ENCODE data around the gene SCN8A.

The SCN8A gene

DNA sequence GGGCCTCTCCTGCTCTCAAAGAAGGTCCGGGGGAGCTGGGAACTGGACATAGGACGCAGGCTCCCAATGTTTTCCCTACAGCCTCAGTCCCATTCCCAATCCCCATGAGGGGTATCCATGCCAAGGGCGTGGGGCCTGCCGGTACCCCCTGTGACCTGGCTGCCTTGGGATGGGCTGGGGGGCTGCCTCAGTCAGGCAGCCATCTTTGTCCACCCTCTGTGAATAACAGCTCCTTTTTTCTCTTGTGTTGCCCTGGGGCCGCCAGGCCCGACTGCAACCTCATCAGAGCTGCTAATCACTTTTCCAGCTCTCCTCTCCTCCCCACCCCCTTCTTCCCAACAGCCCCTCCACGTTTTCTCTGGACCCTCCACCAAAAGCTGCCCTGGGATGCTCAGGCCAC, 246.3 kb downstream of the SCN8A start:
- no peak for DNase-seq

DNA sequence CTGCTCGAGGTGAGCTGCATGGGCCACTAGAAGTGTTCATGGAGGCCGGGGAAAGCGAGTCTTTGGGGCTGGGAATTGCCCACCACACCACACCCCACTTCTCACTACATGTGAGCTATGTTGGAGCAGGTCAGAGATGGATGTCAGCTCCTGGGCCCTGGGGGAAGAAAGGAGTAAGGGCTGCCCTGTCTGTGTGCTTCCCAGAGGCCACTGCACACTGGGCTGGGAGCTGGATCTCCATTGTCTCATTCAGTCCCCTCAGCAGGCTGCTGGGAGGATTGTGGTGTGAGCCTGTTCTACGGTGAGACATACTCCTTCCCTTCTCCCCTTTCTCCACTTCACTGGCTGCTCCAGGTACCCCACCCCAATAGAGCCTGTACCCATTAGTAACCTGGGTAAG, 247.0 kb downstream of the SCN8A start:
- no peak for DNase-seq

DNA sequence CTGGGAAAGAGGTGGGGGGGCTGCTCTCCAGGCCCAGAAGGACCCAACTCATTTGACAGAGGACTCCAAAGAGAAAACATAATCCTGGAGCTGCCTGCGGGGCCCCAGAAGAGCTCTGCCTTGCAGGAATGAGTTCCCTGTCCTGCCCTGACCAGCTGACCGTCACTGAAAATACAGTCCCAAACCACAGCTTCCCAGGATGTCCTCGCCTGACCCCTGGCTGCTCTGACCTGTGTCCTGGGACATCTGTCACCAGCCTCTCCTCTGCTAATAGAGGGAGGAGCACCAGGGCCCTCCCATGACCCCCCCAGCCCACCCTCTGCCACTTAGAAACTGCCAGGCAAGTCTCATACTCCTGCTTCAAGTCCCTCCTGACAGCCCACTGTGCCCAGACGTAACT, 247.7 kb downstream of the SCN8A start:
- DNase-seq, result no peak

DNA sequence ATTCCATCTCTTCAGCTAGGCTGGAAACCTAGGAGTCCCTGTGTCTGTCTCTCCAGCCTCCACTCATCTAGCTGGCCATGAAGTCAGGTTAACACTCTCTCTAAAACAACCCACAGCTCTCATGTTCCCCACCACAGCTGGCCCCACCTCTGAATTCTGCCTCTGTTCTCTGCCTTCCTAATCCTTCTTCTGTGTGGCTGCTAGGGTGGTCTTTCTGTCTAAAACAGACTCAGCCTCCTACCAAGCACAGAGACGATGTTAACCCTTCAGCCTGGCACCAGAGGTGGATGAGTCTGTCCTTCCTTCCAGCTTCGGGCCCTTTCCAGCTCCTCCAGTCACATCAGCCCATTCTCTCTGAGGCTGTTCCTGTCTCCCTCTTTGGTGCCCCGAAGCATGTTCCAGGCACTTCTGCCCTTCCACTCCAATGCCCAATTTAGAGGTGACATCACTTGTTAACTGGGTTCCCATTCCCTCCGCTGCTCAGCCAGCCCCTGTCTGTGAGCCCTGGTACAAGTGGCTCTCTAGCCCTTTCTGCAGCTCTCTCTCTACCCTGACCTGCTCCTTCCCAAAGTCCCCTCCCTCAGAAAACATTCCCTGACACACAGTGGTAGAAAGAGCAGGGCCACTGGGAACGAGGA, 248.4 kb downstream of the SCN8A start:
- DNase-seq, result no peak

DNA sequence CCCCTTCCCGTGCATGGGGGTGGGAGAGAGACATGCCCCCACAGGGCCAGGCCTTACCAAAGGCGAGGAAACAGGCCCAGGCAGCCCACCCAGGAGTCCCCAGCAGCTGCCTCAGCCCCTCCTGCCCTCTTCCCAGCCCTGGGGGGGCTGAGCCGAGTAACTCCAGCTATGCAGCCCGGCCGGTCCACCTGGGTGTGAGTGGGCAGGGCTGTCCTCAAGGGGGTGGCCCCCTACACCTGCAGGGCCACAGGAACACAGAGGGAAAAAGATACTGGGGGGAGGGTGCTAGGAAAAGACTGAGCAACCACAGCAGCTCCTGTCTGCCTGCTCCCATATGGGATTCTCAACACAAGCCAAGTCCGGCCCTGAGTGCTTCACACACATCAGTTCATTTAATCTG, 249.9 kb downstream of the SCN8A start:
- no peak for DNase-seq

DNA sequence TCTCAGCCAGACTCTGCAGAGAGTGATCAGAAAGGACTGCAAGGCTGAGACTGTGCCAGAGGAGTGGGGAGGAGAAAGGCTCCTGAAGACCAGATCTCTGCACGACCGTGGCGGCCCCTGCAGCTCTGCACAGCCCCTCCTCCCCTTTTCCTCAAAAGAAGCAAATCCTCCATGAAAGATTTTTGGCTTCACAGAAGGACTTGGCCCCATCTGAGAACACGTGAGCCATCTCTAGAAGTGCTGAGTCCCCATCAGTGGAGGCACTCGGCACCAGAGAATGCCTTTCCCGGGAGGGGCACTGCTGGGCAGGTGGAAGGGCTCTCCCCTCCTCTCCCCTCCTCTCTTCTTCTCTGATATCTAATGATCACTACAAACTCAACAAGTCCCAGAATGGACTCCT, 250.7 kb downstream of the SCN8A start:
- DNase-seq, result no peak

DNA sequence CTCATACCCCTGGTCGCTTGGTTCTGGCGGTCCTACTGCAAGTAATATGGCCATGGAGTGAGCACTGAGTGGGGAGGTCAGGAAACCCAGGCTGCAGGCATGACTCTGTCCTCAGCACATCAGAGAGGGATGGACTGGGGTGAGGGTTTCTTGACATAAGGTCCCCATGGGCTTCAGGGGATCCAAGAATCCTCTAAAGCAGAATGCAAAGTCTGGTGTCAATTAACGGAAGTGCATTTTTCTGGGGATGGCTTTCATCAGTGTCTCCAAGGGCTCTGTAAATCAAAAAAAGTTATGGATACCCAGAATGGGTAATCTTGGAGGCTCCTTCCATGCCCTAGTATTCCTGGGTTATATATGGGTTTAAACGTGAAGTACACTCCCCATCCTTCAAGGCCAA, 253.8 kb downstream of the SCN8A start:
- no peak for DNase-seq

DNA sequence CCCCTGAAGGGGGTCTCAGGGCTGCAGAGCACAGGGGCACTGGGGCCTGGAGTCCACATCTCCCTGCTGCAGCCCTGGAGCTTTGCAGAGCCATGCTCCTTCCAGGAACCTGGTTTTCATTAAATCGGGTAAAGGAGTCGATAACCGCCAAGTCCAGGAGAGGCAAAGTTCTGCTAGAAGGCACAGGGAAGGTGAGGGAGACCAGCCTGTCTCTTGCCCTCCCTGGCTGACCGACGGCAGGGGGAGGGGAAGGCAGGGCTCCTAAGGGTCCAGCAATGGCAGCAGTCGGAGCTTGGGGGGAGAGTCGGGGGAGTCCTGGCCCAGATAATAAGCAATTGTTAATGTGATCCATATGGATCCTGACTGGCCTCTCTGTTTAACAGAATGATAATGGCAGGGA, 254.4 kb downstream of the SCN8A start:
- DNase-seq, result no peak

DNA sequence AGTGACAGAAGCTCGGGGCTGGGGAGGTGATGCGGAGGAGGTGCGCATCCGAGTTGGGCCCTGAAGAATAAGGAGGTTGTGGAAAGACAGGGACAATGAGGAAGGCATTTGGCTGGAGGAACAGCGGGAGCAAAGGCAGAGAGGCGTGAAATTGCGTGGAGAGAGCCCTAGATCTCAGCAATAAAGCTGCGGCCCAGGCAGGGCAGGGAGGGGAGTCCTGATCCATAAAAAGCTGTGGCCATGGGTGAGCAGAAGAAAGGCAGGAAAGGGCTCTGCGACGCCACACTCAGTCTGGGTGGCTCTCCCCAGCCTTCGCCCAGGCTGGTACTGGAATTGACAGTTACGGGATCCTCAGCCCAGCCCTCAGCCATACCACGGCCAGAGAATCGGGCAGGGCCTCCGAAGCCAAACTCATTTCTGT, 255.2 kb downstream of the SCN8A start:
- DNase-seq, result no peak

DNA sequence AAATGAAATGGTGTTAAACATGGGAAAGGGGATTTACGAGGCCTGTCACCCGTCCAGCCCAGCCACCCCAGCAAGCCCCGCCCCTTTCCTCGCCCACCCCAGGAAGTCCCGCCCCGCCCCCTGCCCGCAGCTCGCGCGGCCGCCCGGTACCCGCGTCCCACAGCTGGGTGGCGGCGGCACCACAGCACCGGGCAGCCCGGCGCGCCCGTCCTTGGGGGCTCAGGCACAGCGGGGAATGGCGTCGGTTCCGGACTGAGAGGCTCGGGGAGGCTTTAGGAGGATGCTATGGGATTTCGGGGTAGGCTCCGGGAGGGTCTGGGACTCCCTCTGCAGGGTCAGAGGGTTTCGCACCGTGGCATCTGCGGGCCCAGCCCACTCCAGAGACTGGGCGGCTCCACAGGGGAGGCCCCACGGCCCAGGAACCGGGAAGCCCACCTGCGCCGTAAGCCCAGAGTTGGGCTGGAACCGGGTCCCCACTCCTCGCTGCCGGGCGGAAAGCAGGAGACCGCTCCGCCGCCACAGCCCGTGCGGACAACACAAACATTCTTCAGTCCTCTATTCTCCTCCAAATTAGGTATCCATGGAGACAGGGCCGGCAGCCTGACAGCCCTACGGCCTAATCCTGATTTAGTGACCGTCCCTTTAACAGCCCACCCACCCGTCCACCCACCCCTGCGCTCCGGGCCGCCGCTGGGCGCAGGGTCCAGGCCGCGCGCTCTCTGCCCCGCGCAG, 256.0 kb downstream of the SCN8A start:
- peak in 1 of 4 experiments; percentile 31 for DNase-seq

DNA sequence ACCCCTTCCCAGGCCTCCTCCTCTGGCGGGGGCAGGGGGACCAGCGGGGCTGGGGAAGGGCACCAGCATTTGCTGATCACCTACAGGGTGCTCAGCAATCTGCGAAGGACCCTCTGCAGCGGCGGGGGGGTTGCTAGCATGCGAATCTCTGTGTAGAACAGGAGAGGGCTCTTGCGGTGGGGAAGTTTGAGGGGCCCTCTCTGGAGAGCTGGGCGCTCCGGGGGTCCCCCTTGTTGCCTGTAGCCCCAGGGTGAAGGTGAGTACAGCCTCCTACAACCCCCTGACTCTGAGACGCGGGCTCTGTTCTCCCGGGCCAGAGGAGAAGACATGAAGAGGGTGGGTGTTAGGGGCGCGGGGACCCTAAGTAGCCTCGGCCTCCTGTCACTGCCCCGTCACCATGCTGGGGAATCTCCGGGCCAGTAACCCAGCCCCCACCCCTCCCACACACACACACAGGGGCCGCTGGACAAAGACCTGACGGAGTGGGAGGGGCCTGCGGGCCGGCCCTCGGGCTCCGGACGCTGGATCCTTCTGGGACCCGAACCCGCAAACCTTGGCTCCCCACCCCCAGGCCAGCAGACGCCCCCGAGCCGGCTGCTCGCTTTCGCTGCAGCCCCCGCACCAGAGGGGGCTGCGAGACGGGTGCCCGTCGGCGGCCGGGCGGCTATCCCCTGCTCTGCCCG, 256.8 kb downstream of the SCN8A start:
- no peak for DNase-seq

DNA sequence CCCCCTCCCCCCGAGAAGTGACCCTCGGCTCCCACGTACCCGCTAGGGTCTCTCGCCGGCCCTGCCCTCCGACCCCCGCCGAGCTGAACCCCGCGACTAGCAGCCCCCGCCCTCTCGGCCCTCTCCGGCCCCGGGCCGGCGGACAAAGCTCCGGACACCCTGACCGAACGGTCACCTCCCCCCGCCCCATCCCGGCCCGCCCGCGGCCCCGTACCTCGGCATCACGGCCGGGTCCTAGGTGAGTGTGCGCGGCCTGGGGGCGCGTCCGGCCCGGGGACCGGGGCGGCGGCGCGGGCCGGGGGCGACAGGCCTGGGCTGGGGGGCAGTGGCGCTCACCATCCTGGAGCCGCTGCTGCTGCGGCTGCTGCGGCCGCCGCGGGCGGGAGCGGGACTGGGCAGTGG, 257.3 kb downstream of the SCN8A start, which contains the start of gene FIGNL2:
TSS of gene FIGNL2 (minus strand) at position 393 of the 402 bp plus-strand sequence. CDS start 26,305 bp downstream, outside the sequence.
- DNase-seq, result no peak

DNA sequence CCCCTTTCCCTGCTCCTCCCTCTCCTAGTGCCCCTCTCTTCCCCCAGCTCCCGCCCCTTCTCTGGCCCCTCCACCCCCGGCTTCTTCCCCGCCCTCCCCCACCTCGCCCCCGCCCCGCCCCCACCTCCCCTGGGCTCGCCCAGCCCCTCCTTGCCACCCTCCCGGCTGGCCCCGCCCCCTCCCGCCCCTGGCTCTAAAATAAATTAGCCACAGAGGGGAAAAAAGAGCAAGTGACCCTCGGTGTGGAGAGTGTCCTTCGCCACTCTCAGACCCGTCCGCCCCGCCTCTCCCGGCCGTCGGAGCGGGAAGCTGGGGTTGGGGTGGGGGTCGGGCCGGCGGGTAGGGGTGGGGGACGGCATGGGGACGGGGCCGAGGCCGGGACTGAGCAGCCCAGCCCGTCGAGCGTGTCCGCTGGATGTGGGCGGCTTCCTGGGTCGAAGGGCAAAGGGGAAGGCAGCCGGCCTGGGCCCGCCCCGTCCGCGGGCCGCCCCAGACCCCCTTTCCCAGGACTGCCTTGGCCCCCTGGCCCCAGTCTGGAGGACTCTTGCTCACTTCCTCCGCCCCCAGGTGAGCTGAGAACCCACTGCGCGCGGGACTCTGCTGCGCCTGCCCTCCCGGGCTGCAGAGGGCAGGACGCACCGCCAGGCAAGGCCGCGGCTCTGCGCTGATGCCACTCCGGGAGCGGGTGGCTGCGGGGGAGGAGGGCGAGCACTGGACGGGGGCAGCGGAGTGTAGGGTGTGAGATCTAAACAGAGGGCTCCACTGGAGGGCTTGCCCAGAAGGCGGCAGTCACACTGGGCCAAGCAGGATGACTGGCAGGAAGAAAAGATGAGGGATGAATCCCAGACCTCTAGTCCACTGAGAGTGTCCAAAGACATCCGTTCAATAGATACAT, 258.1 kb downstream of the SCN8A start:
- no peak for DNase-seq

DNA sequence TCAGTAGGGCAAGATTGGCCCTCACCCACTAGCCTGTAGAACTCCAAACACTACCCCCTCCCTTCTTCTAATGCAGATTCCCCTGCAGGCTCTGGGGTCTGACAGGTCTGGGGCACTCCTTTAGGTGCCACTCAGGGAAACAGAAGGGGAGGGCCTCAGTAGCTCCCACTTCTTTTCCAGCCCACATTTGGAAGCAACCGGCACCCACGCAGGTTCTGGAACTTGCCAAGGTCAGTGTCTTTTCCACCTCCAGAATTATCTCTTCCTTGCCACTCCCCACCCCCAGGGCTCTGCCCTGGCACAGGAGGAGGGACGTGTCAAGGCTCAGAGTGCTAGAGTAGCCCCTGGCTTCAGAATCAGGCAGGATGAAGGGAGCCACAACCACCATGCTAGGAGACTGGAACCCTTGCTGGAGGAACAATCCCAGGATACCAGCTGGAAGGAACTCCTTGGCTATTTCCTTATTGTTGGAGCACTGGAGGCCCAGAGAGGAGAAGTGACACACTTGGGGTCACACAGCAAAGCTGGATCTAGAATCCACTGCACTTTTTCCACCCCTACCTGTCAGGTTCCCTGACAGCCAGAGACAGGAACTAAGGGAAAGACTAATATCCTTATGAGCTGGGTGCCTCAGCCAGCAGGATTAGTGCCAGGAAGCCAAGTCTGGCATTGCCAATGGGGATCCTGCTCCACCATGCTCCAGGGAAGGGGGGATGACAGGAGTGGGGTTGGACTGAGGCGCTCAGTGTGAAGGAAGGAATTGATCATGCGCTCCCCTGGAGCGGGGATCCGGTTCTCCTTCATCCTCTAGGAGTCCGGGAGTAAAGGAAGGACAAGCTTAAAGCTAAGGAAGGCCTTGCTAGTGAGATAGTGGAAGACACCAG, 259.3 kb downstream of the SCN8A start:
- no peak for DNase-seq

DNA sequence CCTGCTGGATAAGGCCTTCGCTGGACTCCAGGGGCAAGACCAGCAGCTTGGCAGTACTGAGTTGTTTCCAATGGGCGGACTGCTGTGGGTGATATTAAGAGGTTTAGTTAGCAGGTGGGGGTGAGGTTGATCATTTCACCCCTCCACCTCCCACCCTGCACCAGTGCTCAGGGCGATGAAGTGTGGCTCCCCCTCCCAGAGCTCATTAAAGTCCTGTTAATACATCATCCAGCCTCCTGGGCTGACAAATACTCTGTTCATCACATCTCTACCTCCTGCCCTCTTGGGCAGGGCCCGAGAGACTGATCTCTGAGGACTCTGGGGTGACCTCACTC, 259.9 kb downstream of the SCN8A start:
- DNase-seq, result no peak

DNA sequence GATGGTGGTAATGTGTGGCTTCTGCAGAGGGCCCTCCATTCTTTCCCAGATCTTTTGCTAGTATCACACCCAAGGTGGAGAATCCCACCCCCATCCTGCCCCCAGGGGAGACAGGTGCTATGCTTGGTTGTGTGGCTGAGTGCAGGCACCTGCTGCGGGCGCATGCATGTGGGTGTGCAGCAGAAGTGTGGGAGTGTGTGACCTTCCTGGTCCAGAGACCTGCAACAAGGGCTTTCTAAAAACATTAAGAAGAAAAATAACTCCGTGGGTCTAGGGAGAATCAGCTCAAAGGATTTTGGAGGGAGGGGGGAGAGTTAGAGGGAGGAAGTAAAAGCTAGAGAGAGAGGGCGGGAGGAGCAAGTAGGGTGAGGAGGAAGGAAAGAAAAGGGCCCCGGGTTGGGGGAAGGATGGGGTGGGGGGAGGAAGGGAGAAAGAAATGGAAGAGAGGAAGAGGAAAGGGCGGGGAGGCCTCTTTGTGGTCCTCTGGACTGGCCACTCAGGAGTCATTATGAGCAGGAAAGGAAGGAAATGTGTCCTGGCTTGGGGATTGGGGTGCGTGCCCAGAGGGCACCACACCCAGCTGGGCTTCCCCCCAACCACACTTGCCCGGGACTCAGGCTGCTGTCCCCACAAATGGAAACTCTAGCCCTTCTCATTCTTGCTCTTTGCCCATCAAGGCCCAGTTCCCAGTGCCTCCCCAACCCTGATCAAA, 260.5 kb downstream of the SCN8A start:
- DNase-seq, result no peak

DNA sequence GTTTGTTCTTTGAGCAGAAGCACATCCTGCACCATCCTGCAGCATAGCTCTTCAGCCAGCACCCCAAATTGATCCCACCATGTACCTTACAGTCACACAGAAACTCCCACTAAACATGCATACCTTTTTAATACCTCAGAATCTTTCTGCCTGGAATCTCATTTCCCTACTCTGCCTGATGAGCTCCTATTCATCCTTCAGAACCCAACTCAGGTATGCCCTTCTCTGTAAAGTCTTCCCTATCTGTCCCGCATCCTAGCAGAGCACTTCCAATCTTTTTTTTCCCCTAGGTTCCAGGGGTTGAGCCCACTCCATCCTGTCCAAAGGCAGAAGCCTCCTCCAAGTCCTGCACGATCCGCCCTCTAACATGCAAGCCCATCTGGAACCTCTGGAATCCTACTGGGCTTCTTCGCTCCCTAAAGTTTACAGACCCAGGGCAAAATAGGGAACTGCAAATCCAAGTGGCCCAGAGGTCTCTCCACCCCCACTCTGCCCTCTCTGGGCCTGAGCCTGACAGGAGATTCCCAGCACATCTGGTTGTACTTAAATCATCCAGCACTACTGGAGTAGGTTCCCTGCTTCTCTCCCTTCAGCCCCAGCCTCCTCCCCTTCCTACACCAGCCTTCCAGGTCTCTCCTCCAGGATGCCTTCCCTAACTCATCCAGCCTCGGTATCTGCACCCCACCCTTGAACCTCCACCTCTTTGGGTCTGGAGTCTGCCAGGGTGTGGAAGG, 261.5 kb downstream of the SCN8A start:
- DNase-seq, result no peak

DNA sequence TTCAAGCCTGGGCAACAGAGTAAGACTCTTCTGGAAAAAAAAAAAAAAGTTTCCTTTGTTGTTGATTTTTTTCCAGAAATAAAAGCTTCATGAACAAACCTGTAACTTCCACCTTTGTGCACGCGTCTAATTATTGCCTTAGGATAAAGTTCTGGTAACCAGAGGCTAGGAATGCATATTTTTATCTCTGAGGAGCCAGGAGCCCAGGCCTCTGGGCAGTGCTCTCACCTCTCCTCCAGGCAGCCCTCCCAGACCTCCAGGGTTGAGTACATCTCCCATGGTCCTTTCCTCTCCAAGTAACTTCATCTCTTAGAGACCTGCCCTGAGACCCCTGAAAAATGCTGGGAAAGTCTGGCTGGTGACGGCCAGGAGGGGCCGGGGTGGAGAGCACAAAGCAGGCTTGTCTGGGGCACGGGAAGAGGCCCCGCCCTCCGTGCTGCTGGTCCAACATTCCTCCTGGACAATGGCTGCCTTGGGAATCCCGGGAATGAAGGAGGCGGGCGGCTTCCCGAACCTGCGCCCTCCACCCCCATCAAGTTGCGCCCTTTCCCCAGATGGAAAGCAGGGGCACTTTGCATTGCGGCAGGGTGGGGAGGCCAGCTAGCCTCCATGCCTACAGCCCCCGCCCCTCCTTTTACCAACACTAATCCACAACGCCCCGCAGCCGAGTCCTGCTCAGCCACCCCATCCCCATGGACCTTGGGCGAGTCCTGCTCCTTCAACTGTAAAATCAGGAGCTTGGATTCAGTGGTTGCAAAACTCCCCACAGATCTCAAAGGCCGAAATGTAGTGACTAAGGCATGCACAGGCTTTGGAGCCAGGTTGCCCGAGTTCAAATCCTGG, 264.8 kb downstream of the SCN8A start:
- DNase-seq, result no peak

DNA sequence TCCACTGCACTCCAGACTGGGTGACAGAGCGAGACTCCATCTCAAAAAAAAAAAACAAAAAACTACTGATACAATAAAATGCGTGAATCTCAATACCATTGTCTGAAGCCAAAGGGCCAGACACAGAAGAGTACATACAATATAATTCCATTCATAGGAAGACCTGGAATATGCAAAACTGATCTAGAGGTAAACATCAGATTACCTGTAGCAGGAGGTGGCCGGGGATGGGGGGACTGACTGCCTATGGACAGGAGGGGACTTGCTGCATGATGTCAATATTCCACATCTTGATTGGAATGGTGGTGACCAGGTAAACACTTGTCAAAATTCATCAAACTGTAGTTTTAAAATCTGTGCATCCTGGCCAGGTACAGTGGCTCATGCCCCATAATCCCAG, 270.0 kb downstream of the SCN8A start:
- DNase-seq, result no peak

Data from activated naive CD4-positive, alpha-beta T cell (primary cell).